ENCODE measurements around the gene PRKN. TPM values are rescaled to one million over a fixed set of nuclear protein-coding genes. Genes with fewer than 3 reads are reported as not detected.

PRKN gene
- total and polyA plus RNA-seq, 2 donors (not counting 3 experiments of a cell fraction or from before 2014, with no cell fraction given) = 0.06 TPM; not detected in 1

- DNase-seq (ENCODE audit: low read depth, low spot score) (no peak), FAIRE-seq (no peak)
- no peak overlapping the region for H3K27ac ChIP-seq (ENCODE audit: insufficient read depth, low read depth, low read length)
- no peaks in the 10 kb centered on the region for H4K20me1 ChIP-seq (replicated peaks; ENCODE audit: control insufficient read depth, extremely low read depth, insufficient read depth, low read length)
- H3K4me2 ChIP-seq (ENCODE audit: insufficient read depth, low read length) = no peak overlapping the region
- H3K9me1 ChIP-seq (replicated peaks; ENCODE audit: control insufficient read depth, extremely low read depth, insufficient read depth, low read length) = no peaks in the 10 kb centered on the region
- no peak overlapping the region for H3K4me3 ChIP-seq (replicated peaks in 1 of 3; ENCODE audit: insufficient read depth in 1 of 3, low read depth in 1 of 3, low read length in 3 of 3)
- no peak overlapping the region for H2AFZ ChIP-seq (ENCODE audit: low read depth, low read length)
- no peaks in the 10 kb centered on the region for H3K27me3 ChIP-seq (ENCODE audit: control insufficient read depth in 2 of 2, insufficient read depth in 2 of 2, low read length in 2 of 2)
- H3K9ac ChIP-seq (replicated peaks; ENCODE audit: extremely low read depth, insufficient read depth, low read length) = no peak overlapping the region
- dilution Hi-C loops (cut with MboI; ENCODE audit: extremely low pct_ligation_motif_present, low sequenced_read_pairs) (no loop called here), intact Hi-C loops (cut with micrococcal nuclease) (loop anchor here (10.0 kb wide), 2 partner anchors 693 to 977 kb away; partner anchors contain the start of gene QKI)
- H3K4me1 ChIP-seq (ENCODE audit: control insufficient read depth, extremely low read depth, insufficient read depth, low read length) = no peaks in the 10 kb centered on the region
- no peaks in the 10 kb centered on the region for H3K9me3 ChIP-seq (replicated peaks; ENCODE audit: control insufficient read depth, insufficient read depth, low read length)
- no peaks in the 10 kb centered on the region for H3K79me2 ChIP-seq (ENCODE audit: control insufficient read depth, insufficient read depth, low read length)
- H3K36me3 ChIP-seq (ENCODE audit: control insufficient read depth in 2 of 2, extremely low read depth in 1 of 2, insufficient read depth in 2 of 2, low read length in 2 of 2) = no peaks in the 10 kb centered on the region
- ChIA-PET CTCF (no interaction called here), POLR2A (no interaction called here)
- no peak for TF ChIP-seq MAX (IDR thresholded peaks at IDR 0.05; ENCODE audit: insufficient read depth, insufficient read length)
- no peak for TF ChIP-seq JUN (IDR thresholded peaks at IDR 0.05; ENCODE audit: borderline replicate concordance, insufficient read depth, insufficient read length, low read depth)
- no peak for TF ChIP-seq FOS (IDR thresholded peaks at IDR 0.05; ENCODE audit: borderline replicate concordance, insufficient read depth, low read length)
- no peak for TF ChIP-seq MYC (IDR thresholded peaks at IDR 0.05; ENCODE audit: low read depth, low read length)
- no peak for TF ChIP-seq EZH2 (IDR thresholded peaks at IDR 0.05; ENCODE audit: borderline replicate concordance, low read depth, low read length, severe bottlenecking)
- TF ChIP-seq POLR2A (IDR thresholded peaks at IDR 0.05; ENCODE audit: low read depth, low read length) = no peak
- no peak for TF ChIP-seq GATA2 (IDR thresholded peaks at IDR 0.05; ENCODE audit: insufficient read depth, insufficient read length, low read depth, low read length)
- TF ChIP-seq, protein P1, sequence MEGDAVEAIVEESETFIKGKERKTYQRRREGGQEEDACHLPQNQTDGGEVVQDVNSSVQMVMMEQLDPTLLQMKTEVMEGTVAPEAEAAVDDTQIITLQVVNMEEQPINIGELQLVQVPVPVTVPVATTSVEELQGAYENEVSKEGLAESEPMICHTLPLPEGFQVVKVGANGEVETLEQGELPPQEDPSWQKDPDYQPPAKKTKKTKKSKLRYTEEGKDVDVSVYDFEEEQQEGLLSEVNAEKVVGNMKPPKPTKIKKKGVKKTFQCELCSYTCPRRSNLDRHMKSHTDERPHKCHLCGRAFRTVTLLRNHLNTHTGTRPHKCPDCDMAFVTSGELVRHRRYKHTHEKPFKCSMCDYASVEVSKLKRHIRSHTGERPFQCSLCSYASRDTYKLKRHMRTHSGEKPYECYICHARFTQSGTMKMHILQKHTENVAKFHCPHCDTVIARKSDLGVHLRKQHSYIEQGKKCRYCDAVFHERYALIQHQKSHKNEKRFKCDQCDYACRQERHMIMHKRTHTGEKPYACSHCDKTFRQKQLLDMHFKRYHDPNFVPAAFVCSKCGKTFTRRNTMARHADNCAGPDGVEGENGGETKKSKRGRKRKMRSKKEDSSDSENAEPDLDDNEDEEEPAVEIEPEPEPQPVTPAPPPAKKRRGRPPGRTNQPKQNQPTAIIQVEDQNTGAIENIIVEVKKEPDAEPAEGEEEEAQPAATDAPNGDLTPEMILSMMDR (IDR thresholded peaks at IDR 0.05; ENCODE audit: extremely low read depth in 1 of 2, insufficient read depth in 1 of 2, low read depth in 1 of 2, low read length in 2 of 2) = no peak
- TF ChIP-seq POLR2AphosphoS5 (IDR thresholded peaks at IDR 0.05; ENCODE audit: insufficient read depth, low read depth, low read length) = no peak
- BruUV-seq (replicated peaks) = no TSS peak
Observed at GRCh38 chr6:162721404-162721687, 6.2 kb downstream of the PRKN start.

Data from endothelial cell of umbilical vein (primary cell).